Hematopoietic multipotent progenitor cell treated with erythropoietin and hydrocortisone succinate and interleukin-3 and kit ligand, for 6 days (in vitro differentiated cells): Measurements from ENCODE around the gene PI4KB.
"Not testable (repeated sequence)": the region's sequence is repeated elsewhere in the genome, so short reads cannot be mapped to it uniquely, and the experiment has no call there.

Source experiments
- DNase-seq: peaks from one replicate; pipeline ENCODE4 v3.0.0-alpha.2; 2015

PI4KB gene

DNA sequence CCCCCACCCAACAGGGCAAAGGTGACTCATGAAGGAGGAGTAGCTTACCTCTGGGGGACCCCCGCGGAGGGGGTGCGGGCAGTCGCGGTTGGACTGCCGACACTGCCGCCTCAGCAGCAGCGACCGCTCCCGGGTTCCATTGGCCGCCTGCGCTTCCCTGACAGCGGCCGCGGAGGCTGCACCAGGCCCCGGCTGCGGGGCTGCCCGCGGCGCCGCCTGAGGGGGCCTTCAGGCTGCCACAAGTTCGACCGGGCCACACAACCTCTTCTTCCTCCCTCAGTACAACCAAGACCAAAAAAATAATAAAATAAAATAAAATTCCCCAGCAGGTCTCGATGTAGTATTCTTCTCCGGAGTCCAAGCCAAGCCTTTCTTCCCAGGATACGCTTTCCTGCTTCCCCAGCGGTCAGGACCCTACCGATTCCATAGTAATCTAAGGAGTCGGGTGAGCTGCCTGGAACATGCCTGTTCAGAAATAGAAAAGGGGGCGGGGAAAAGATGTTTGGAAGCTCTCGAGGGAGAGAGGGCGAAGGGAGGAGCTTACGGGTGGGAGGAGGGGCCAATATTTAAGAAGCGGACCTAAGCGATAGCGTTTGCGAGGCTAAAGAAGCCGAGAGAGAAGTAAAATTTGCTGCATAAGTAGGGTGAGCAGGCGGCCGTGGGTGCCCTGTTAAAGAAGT is at the start of gene PI4KB:
PI4KB (minus strand) TSS at position 194 of the 680 bp plus-strand sequence. CDS start 10,935 bp downstream, outside the sequence.
- DNase-seq: peak; percentile 100

DNA sequence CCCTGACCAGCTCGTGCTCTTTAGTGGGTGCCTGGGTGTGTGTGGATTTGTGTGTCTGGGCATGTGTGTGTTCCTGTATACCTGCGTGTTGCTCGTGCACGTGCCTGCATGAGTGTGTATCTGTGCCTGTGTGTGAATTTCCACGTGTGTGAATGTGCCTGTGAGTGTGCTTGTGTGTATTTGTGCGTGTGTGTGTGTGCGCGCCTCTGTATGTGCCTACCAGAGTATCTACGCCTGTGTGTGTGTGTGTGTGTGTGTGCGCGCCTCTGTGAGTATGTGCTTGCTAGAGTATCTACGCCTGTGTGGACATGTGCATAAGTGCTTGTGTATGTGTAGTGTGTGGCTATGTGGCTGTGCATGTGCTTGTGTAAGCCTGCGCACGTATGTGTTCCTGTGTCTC is 46.0 kb upstream of the PI4KB start:
- no peak for DNase-seq

GRCh38 chr1:151372058-151372934 is 45.1 kb upstream of the PI4KB start, which contains the start of gene SELENBP1:
Gene SELENBP1, minus strand, starts transcription at chr1:151372705. Its CDS starts 64 bp downstream, at chr1:151372641.
- DNase-seq: peak; percentile 75

GRCh38 chr1:151371370-151372057 is 44.3 kb upstream of the PI4KB start:
- peak; percentile 69 for DNase-seq

DNA sequence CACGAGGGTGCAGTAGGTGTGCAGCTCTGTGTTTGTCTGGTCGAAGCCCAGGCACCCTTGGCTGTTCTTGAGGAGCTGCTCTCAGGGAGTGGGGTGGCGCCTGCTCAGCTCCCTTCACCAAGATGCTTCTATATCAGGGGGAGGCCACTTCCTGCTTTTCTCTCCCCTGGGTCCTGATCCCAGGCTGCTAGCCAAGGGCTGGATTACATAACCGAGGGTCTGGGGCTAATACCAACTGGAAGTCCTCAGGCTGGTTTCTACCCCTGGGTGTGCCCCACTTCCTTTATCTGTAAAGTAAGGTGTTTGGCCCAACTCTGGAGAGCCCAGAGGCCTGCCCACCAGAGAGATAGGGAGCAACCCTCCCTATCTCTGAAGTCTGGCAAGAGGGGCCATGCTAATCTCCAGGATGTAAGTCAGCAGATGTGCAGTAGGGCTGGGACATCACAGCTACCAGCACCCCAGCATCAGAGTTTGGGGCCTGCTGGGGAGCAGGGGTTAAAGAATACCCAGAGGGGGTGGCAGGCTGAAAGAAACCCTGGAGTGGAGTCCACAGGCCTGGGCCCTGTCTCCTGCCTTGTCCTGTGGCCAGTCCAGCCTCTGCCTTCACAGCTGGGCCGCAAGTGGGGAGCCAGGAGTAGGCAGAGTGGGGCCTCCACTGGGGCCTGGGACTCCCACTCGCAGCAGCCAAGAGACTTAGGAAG is 43.1 kb upstream of the PI4KB start:
- peak; percentile 99 for DNase-seq

- DNase-seq: no peak
These were observed 42.4 kb upstream of the PI4KB start for GRCh38 chr1:151369621-151370048.

DNA sequence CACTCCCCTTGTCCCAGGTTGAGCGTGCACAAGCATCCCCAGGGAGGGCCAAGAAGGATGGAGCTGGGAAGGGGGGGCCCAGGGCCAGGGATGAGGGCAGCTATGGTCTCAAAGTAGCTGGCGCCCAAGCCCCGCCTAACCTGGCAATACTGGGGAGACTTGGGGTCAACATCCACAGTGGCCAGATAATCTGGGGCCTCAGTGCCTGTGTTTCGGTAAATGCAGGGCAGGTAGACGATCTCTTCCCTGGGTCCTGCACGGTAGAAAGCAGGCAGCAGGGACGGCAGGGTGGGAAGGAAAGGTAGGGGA is 42.0 kb upstream of the PI4KB start:
- DNase-seq: no peak

DNA sequence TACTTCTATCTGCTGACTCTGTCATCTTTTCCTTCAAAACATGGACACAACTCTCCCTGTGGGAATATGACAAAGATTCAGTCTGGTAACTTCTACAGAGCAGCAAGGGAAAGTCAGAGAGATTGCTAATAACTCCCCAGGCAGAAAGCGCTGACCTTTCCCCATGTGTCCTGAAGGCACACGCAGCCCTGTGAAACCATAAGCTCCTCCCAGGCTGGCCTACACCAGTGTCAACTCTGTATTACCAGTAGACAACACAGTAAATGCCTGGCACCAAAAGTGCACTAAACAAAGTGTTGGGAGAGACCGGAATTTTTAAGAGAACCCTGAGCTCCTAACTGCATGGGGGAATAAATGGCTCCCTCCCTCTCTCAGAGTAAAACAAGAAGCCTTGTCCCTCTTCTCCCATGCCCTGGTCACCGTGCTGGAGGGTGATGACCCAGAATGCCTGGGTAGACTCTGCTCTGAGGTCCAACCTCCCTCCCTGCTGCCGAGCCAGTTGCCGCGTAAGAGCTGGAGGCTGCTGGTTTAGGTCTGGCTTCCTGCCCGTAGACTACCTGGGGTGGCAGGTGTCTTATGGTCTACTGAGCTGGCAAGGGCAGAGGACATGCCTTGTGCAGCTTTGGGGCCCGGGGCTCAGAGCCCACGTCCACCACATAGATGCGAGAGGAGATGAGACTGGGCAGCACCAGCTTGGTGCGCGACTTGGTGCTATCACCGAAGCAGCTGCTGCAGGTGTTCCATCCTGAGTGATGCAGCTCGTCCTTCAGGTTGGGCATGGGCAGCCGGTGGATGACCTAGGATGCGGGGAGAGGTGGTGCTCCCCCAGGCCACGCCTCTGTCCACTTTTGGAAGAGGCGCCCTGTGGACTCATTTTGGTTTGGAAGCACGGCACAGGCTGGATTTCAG is 41.4 kb upstream of the PI4KB start:
- no peak for DNase-seq

DNA sequence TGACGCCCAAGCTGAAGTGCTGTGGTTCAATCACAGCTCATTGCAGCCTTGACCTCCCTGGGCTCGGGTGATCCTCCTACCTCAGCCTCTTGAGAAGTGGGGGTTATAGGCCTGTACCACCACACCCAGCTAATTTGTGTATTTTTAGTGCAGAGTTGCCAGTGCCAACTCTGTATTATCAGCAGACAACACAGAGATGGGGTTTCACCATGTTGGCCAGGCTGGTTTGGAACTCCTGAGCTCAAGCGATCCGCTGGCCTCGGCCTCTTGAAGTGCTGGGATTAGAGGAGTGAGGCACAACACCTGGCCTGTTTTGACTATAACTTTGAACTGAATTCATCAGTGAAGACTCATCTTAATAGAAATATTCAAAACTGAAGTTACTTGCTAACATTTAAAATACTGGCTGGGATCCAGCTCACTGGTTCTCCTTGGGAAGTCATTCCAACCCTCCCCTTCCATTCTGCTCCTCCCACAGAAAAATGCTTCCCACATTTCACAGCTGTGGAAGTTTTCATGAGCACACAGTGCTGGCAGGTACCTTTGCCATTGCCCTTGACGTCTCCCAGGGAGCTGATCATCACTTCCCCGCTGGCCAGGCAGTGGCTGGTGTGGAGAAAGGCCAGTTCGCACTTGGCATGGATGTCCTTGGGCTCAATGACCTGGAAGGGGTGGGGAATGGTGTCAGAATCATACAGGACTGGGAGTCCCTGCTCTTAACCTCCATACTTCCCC is 40.6 kb upstream of the PI4KB start:
- peak; percentile 77 for DNase-seq

- no peak for DNase-seq
These were observed 37.8 kb upstream of the PI4KB start for GRCh38 chr1:151364996-151365395.

DNA sequence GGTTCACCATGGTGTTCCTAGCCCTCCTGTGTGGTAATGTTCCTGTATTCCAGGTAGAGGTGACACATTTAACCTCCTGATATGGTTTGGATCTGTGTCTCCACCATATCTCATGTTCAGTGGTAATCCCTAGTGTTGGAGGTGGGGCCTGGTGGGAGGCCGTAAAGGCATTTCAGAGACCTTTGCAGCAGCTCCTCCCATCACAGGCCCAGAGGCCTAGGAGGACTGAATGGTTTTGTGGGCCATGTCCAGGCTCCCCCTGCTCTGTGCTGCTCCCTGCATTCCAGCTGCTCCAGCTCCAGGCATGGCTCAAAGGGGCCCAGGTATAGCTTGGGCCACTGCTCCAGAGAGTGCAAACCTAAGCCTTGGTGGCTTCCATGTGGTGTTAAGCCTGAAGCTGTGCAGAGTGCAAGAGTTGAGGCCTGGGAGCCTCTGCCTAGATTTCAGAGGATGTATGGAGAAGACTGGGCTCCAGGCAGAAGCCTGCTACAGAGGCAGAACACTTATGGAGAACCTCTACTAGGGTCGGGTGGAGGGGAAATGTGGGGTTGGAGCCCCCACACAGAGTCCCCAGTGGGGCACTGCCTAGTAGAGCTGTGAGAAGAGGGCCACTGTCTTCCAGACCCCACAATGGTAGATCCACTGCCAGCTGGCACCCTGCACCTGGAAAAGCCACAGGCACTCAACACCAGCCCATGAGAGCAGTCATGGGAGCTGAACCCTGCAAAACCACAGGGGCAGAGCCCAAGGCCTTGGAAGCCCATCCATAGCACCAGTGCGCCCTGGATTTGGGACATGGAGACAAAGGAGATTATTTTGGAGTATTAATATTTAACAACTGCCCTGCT is 35.3 kb upstream of the PI4KB start:
- no peak for DNase-seq

GRCh38 chr1:151361883-151362282 is 34.7 kb upstream of the PI4KB start:
- DNase-seq: no peak

GRCh38 chr1:151356696-151357095 is 29.5 kb upstream of the PI4KB start:
- no peak for DNase-seq

DNA sequence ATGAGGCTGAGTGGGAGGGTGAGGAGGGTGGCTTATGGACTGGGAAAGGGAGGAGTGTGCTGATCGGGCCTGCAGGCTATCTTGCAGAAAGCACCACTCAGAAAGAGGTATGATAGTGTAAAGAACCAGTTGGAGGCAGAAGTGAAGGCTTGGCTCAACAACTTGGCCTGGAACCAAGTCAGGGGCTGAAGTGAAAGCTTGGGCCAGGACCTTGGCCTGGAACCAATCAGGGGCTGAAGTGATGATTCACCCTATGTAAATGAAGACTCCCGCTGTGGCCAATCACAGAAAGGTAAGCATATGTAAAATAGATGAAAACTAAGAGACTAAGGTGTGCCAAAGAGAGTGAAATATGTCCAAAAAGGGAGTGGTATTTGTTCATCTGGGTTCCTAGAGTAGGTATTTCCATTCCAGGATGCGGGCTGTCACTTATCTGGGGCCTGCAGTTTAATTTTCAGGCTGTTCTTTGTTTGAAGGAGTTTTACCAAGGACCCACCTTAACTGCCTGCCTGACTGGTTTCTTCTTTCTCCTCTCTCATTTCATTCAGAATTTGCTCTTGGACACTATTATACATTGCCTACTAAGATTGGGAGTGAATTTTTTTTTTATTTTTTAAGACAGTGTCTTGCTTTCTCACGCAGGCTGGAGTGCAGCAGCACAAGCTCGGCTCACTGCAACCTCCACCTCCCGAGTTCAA is 25.0 kb upstream of the PI4KB start:
- DNase-seq: peak; percentile 84

DNA sequence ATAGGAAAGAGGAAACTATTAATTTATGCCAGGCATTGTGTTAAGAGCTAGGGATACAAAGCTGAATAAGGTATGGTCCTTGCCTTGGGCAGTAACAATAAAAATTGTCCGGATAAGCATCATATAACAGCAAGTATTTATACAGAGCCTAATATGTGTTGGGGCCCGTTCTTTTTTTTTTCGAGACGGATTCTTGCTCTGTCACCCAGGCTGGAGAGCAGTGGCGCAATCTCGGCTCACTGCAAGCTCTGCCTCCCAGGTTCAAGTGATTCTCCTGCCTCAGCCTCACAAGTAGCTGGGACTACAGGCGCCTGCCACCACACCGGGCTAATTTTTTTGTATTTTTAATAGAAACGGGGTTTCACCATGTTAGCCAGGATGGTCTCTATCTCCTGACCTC is 23.1 kb upstream of the PI4KB start:
- DNase-seq: not testable (repeated sequence)

DNA sequence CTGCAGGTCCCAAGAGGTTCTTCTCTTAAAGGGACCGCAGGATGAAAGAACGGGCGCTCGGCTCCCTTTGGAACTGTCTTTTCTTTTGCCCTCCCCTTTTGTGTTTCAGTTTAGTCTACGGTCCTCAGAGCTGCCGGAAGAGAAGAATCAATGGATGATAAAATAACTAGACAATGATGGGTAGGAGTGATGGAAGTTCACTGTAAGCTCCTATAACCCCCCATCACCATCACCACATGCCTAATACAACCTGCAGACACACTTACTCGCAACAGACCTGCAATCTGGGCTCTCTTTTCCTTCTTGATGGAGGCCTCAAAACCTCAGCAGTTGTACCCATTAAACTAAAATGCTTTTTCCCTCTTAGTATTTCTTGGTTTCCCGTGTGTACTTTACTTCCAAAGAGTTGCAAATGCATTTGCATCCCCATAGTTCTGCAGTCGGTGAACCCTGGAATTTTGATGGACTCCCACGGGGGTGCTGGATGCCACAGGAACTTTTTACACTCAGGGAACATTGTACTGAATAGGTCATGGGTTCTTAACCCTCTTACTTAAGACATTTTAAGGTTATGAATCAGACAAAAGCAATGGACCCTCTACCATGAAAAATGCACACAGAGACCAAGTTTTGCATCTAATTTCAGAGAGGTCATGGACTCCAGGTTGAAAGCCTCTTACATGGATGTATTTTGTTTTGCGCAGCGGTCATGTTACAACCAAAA is 20.5 kb upstream of the PI4KB start:
- DNase-seq: no peak

- DNase-seq: peak; percentile 99
These were observed 19.7 kb upstream of the PI4KB start, which contains the start of gene RFX5 for GRCh38 chr1:151346769-151347522. Gene RFX5, minus strand, starts transcription at chr1:151347252. Its CDS starts 932 bp downstream, at chr1:151346320.
